DOHH2 (cell line): ENCODE measurements around the gene NKAIN2.

Experiments used
- H3F3A ChIP-seq: fragments of 200-600 bp; sonication (generic), shearing (Covaris generic); 2 replicates; pipeline ENCODE4 v1.6.0; 2016; ENCODE audit warnings: antibody characterized with exemption, mild to moderate bottlenecking; ENCODE audit not compliant: control insufficient read depth, insufficient read depth
- H3K27ac ChIP-seq: fragments of 200-600 bp; sonication (generic); 2 replicates; pipeline ENCODE4 v1.5.1; 2014; ENCODE audit warnings: low read depth, mild to moderate bottlenecking, low read length, moderate library complexity
- H3K27me3 ChIP-seq: fragments of 200-600 bp; sonication (generic); 2 replicates; pipeline ENCODE4 v1.6.1; 2014; ENCODE audit warnings: mild to moderate bottlenecking, low read length, mixed read lengths; ENCODE audit not compliant: control insufficient read depth
- H3K36me3 ChIP-seq: fragments of 200-600 bp; sonication (generic); 2 replicates; pipeline ENCODE4 v1.6.1; 2014; ENCODE audit warnings: mild to moderate bottlenecking, low read length, moderate library complexity, mixed read lengths; ENCODE audit not compliant: control insufficient read depth
- H3K4me1 ChIP-seq: fragments of 200-600 bp; sonication (generic); 2 replicates; pipeline ENCODE4 v1.6.1; 2014; ENCODE audit warnings: mild to moderate bottlenecking, low read length, mixed read lengths; ENCODE audit not compliant: control insufficient read depth
- H3K4me2 ChIP-seq: fragments of 200-600 bp; sonication (generic); 2 replicates; pipeline ENCODE4 v1.6.0; 2014; ENCODE audit warnings: mild to moderate bottlenecking, low read length, moderate library complexity
- H3K4me3 ChIP-seq: fragments of 200-600 bp; sonication (generic); 2 replicates; pipeline ENCODE4 v1.5.1; 2014; ENCODE audit warnings: mild to moderate bottlenecking, low read length, mixed read lengths
- H3K79me2 ChIP-seq: fragments of 200-600 bp; sonication (generic); 2 replicates; pipeline ENCODE4 v1.6.1; 2014; ENCODE audit warnings: mild to moderate bottlenecking, low read length, mixed read lengths; ENCODE audit not compliant: control insufficient read depth
- H3K9me2 ChIP-seq: fragments of 200-600 bp; sonication (generic); replicated peaks from 2 replicates; pipeline ENCODE4 v1.6.1; 2014; ENCODE audit warnings: mild to moderate bottlenecking, low read length, mixed read lengths; ENCODE audit not compliant: control insufficient read depth
- H3K9me3 ChIP-seq: fragments of 200-600 bp; sonication (generic); 2 replicates; pipeline ENCODE4 v1.6.1; 2014; ENCODE audit warnings: antibody characterized with exemption, low read length, mixed read lengths; ENCODE audit not compliant: control insufficient read depth, insufficient read depth
- H4K20me1 ChIP-seq: fragments of 200-600 bp; sonication (generic); 2 replicates; pipeline ENCODE4 v1.6.0; 2014; ENCODE audit warnings: low read depth, mild to moderate bottlenecking, antibody characterized with exemption, low read length, moderate library complexity; ENCODE audit not compliant: control insufficient read depth, insufficient read depth
- CTCF ChIP-seq: fragments of 200-600 bp; sonication (generic); IDR thresholded peaks from one replicate; pipeline ENCODE4 v1.5.1; 2014; ENCODE audit warnings: antibody characterized with exemption, mild to moderate bottlenecking, low read depth, low read length; ENCODE audit not compliant: poor library complexity, severe bottlenecking
- EZH2phosphoT487 ChIP-seq: fragments of 200-600 bp; sonication (generic); IDR thresholded peaks from 2 replicates; pipeline ENCODE4 v1.6.1; 2017; ENCODE audit warnings: borderline replicate concordance, mild to moderate bottlenecking, antibody characterized with exemption, low read length, moderate library complexity, mixed read lengths

The NKAIN2 gene

GRCh38 chr6:124420116-124420840, 616.6 kb downstream of the NKAIN2 start:
- Histone ChIP-seq H3F3A (no peaks in the 10 kb centered on the region), H3K4me1 (no peaks in the 10 kb centered on the region), H3K27ac (no peak overlapping the region), H3K9me2 (no peaks in the 10 kb centered on the region), H3K4me3 (no peak overlapping the region), H3K4me2 (no peak overlapping the region), H4K20me1 (no peaks in the 10 kb centered on the region), H3K9me3 (no peaks in the 10 kb centered on the region), H3K36me3 (no peaks in the 10 kb centered on the region), H3K27me3 (no peaks in the 10 kb centered on the region), H3K79me2 (no peaks in the 10 kb centered on the region)
- TF ChIP-seq CTCF = no peak
- TF ChIP-seq EZH2phosphoT487 = no peak

GRCh38 chr6:124423621-124424020, 620.0 kb downstream of the NKAIN2 start:
- no peaks in the 10 kb centered on the region for H3K79me2 ChIP-seq
- no peaks in the 10 kb centered on the region for H3K9me3 ChIP-seq
- H3K9me2 ChIP-seq = no peaks in the 10 kb centered on the region
- no peaks in the 10 kb centered on the region for H3F3A ChIP-seq
- no peaks in the 10 kb centered on the region for H4K20me1 ChIP-seq
- no peak overlapping the region for H3K4me2 ChIP-seq
- H3K4me1 ChIP-seq = no peaks in the 10 kb centered on the region
- no peaks in the 10 kb centered on the region for H3K36me3 ChIP-seq
- no peak overlapping the region for H3K4me3 ChIP-seq
- no peak overlapping the region for H3K27ac ChIP-seq
- TF ChIP-seq EZH2phosphoT487 = no peak
- TF ChIP-seq CTCF = no peak
- H3K27me3 ChIP-seq = no peaks in the 10 kb centered on the region

GRCh38 chr6:124430740-124431318, 627.2 kb downstream of the NKAIN2 start:
- no peaks in the 10 kb centered on the region for H3K79me2 ChIP-seq
- no peaks in the 10 kb centered on the region for H3K4me1 ChIP-seq
- no peaks in the 10 kb centered on the region for H3K36me3 ChIP-seq
- no peaks in the 10 kb centered on the region for H4K20me1 ChIP-seq
- H3K27me3 ChIP-seq = no peaks in the 10 kb centered on the region
- no peaks in the 10 kb centered on the region for H3K9me3 ChIP-seq
- no peak overlapping the region for H3K4me3 ChIP-seq
- TF ChIP-seq EZH2phosphoT487 = no peak
- H3K9me2 ChIP-seq = no peaks in the 10 kb centered on the region
- no peak overlapping the region for H3K27ac ChIP-seq
- H3F3A ChIP-seq = no peaks in the 10 kb centered on the region
- no peak overlapping the region for H3K4me2 ChIP-seq

GRCh38 chr6:124432620-124433019, 629.0 kb downstream of the NKAIN2 start:
- Histone ChIP-seq H3K9me2 (no peaks in the 10 kb centered on the region), H3K27ac (no peak overlapping the region), H3K79me2 (no peaks in the 10 kb centered on the region), H3K4me2 (no peak overlapping the region), H3K4me1 (no peaks in the 10 kb centered on the region), H3K27me3 (no peaks in the 10 kb centered on the region), H3K36me3 (no peaks in the 10 kb centered on the region), H3K4me3 (no peak overlapping the region), H3K9me3 (no peaks in the 10 kb centered on the region), H3F3A (no peaks in the 10 kb centered on the region), H4K20me1 (no peaks in the 10 kb centered on the region)
- TF ChIP-seq CTCF = no peak
- no peak for TF ChIP-seq EZH2phosphoT487
